Ascending aorta (tissue), 2 donors: ENCODE measurements around the gene ZNF665. TPM values are rescaled to one million over a fixed set of nuclear protein-coding genes. Genes with fewer than 3 reads are reported as not detected.

Source experiments
- DNase-seq, 2 donors: peaks; one replicate each; pipeline ENCODE4 v3.0.0-alpha.2; 2019; ENCODE audit warnings: low spot score in 2 of 2
- H3K27ac ChIP-seq, 2 donors: fragments of 200-600 bp; sonication (generic); one replicate each; pipeline ENCODE4 v1.5.1; 2016 to 2017; ENCODE audit warnings: mild to moderate bottlenecking in 1 of 2
- H3K27me3 ChIP-seq: fragments of 200-600 bp; sonication (generic); one replicate; pipeline ENCODE4 v1.5.1; 2017
- H3K36me3 ChIP-seq, 2 donors: fragments of 200-600 bp; sonication (generic); one replicate each; pipeline ENCODE4 v1.5.1; 2016
- H3K4me1 ChIP-seq, 2 donors: fragments of 200-600 bp; sonication (generic); one replicate each; pipeline ENCODE4 v1.5.1; 2016 to 2017; ENCODE audit warnings: mild to moderate bottlenecking in 1 of 2
- H3K4me3 ChIP-seq, 2 donors: fragments of 200-600 bp; sonication (generic); one replicate each; pipeline ENCODE4 v1.5.1; 2016 to 2017; ENCODE audit warnings: mild to moderate bottlenecking in 1 of 2
- H3K9me3 ChIP-seq, 2 donors: fragments of 200-600 bp; sonication (generic); one replicate each; pipeline ENCODE4 v1.5.1; 2016
- CTCF ChIP-seq, 3 experiments: fragments of 200-600 bp in 2 of 3; fragments of 450-650 bp in 1 of 3; sonication (generic) in 2 of 3; IDR thresholded peaks; one replicate each; pipeline ENCODE4 v1.5.1; 2016 to 2019; ENCODE audit warnings: antibody characterized with exemption in 3 of 3, mild to moderate bottlenecking in 1 of 3, moderate library complexity in 1 of 3
- intact Hi-C: fragments of 100-400 bp; cut with DNase I; formaldehyde crosslinking; loops from one replicate; pipeline ENCODE4 v1.15.1; 2023
- total RNA-seq: library from RNA; depleted of rRNA; stranded (reverse); fragments of >200 nt; gene quantifications from one replicate; pipeline ENCODE4 v1.1.0, GENCODE V29; 2016

Gene ZNF665
- total RNA-seq, 1 donor from 2014 or later: not detected

- Histone ChIP-seq H3K27me3 (no peaks in the 10 kb centered on the region), H3K27ac (no peak overlapping the region), H3K4me1 (no peaks in the 10 kb centered on the region), H3K36me3 (peaks cover 11 to 30% of the 10 kb centered on the region in 2 donors), H3K9me3 (no peaks in the 10 kb centered on the region), H3K4me3 (no peak overlapping the region)
- no peak for TF ChIP-seq CTCF (IDR thresholded peaks at IDR 0.05)
- intact Hi-C loops: no loop called here
- DNase-seq: no peak
Measured at GRCh38 chr19:53183146-53183764, 9.9 kb downstream of the ZNF665 start.

GRCh38 chr19:53182202-53182601, 11.0 kb downstream of the ZNF665 start:
- Histone ChIP-seq H3K36me3 (peaks cover 11 to 30% of the 10 kb centered on the region in 2 donors), H3K4me1 (no peaks in the 10 kb centered on the region), H3K27me3 (no peaks in the 10 kb centered on the region), H3K27ac (no peak overlapping the region), H3K4me3 (no peak overlapping the region), H3K9me3 (no peaks in the 10 kb centered on the region)
- TF ChIP-seq CTCF (IDR thresholded peaks at IDR 0.05): no peak
- no peak for DNase-seq
- intact Hi-C loops: no loop called here

- DNase-seq: no peak
- intact Hi-C loops: no loop called here
- Histone ChIP-seq H3K27me3 (no peaks in the 10 kb centered on the region), H3K9me3 (peaks cover 0 to 3% of the 10 kb centered on the region in 2 donors), H3K36me3 (peaks cover 16 to 38% of the 10 kb centered on the region in 2 donors), H3K27ac (no peak overlapping the region), H3K4me3 (no peak overlapping the region), H3K4me1 (no peaks in the 10 kb centered on the region)
- no peak for TF ChIP-seq CTCF (IDR thresholded peaks at IDR 0.05)
Measured at GRCh38 chr19:53177986-53178385, 15.2 kb downstream of the ZNF665 start.

GRCh38 chr19:53172889-53173288, 20.3 kb downstream of the ZNF665 start:
- intact Hi-C loops: no loop called here
- Histone ChIP-seq H3K27ac (no peak overlapping the region), H3K4me3 (no peak overlapping the region), H3K27me3 (no peaks in the 10 kb centered on the region), H3K4me1 (no peaks in the 10 kb centered on the region), H3K36me3 (peaks cover 7 to 18% of the 10 kb centered on the region in 2 donors), H3K9me3 (peaks cover 0 to 34% of the 10 kb centered on the region in 2 donors)
- TF ChIP-seq CTCF (IDR thresholded peaks at IDR 0.05): no peak
- DNase-seq: no peak

GRCh38 chr19:53165691-53166091, 27.5 kb downstream of the ZNF665 start:
- Histone ChIP-seq H3K36me3 (peaks cover 10 to 22% of the 10 kb centered on the region in 2 donors), H3K27ac (no peak overlapping the region), H3K4me1 (no peaks in the 10 kb centered on the region), H3K27me3 (no peaks in the 10 kb centered on the region), H3K9me3 (peaks cover 26 to 77% of the 10 kb centered on the region in 2 donors), H3K4me3 (no peak overlapping the region)
- intact Hi-C loops: no loop called here
- no peak for DNase-seq
- TF ChIP-seq CTCF (IDR thresholded peaks at IDR 0.05): no peak

- no peak overlapping the region for H3K4me3 ChIP-seq
- no peak overlapping the region for H3K27ac ChIP-seq
- intact Hi-C loops: no loop called here
- TF ChIP-seq CTCF (IDR thresholded peaks at IDR 0.05): no peak
- no peaks in the 10 kb centered on the region for H3K4me1 ChIP-seq
- H3K36me3 ChIP-seq: peaks cover 5 to 14% of the 10 kb centered on the region in 2 donors
- H3K9me3 ChIP-seq: peaks cover 20 to 50% of the 10 kb centered on the region in 2 donors
- no peak for DNase-seq
- H3K27me3 ChIP-seq: no peaks in the 10 kb centered on the region
Measured at GRCh38 chr19:53161123-53161522, 32.0 kb downstream of the ZNF665 start.
